ENCODE results near the gene ZDHHC1.

Gene ZDHHC1

DNA sequence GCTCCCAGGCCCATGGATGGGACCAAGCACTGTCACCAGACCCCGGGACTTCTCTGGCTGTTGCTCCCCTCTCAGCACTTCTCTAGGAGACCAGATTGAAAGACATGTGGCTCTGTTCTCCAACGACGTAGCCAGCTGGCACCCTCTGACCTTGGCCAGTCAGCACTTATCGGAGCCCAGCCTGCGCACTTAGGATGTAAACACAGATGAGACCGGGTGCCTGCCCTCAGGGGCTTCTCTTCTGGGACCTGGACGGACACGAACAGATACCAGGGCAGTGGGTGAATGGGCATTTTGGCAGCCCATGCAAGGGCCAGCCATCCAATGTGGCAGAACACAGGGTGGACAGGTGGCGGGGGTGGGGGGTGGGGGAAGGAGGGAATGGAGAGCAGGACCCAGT lies 6.6 kb downstream of the ZDHHC1 start:
- no peak for DNase-seq (ENCODE audit: low read depth in 2 of 2)

DNA sequence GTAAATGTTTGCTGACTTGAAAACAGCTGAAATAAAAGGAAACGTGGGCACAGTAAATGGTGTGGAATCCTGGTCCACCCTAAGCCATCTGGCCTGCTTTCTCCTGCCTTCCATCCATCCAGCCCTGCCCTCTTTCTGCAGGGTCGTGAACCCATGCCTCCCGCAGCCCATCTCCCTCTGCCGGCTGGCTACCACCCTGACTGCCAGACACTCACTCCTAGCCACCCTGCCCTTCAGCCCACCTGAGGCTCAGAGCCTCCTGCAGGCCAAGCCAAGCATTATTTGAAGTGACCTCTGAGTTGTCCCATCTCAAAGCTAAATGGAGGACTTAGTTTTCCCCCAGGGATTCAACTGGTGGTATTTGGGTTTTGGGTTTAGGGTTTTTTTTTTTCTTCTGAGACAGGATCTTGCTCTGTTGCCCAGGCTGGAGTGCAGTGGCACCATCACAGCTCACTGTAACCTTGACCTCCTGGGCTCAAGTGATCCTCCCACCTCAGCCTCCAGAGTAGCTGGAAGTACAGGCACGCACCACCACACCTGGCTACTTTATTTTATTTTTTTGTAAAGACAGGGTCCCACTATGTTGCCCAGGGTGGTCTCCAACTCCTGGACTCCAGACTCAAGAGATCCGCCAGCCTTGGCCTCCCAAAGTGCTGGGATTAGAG lies 8.4 kb downstream of the ZDHHC1 start:
- DNase-seq (ENCODE audit: low read depth in 2 of 2): no peak

GRCh38 chr16:67407176-67407787 lies 9.0 kb downstream of the ZDHHC1 start:
- DNase-seq (ENCODE audit: low read depth in 2 of 2): no peak

DNA sequence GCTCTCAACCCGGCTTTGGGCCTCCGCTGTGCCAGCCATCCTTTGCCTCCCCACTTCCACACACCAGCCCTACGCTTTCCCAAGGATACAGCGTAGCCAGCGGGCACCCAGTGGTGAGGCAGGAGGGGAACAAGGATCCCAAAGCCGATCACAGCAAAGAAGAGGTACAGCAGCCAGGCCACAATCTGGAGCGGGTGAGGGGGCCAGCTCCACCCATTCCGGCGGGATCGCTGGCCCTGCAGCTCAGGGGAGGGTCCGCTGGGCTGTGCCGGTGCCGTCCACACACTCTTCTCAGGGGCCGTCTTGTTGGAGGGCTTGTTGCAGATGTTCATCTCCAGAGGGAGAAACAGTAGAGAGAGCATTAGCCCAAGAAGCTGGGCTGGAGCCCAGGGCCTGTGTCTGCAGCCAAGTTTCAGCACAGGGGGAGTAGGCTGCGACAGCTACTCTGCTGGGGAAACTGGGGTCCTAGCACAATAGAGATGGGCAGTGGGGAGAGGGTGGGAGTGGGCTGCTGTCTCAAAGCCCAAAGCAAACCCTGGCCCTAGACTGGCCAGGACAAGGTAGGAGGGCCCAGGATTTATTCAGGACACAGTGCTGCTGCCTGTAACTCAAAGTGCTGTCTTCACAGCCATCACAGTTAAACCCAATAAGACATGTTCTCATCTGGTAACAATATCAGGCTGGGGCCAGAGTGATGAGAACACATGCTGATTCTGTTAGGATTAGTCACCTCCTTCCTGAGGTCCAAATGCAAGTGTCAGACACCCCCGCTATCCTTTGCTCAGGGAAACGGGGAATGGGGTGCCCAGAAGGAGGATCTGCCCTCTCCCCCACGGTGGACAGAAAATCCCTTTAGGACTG lies 9.9 kb downstream of the ZDHHC1 start:
- no peak for DNase-seq (ENCODE audit: low read depth in 2 of 2)

DNA sequence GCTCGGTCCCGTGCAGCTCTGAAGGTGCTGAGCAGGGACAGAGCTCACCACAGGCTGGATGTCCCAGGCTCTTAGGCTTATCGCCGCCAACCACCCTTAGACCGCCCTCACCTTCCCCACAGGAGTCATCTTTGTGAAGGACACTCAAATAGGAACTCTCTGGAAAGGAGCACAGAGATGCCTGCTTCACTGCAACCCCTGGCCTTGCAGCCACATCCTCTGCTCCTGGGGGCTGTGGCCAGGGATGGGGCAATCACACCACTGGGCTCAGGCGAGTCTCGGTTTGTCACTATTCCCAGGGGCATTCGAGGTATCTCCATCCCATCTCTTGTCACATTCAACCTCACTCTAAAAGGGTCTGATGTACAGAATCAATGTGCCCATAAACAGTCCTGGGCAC lies 10.9 kb downstream of the ZDHHC1 start:
- DNase-seq (ENCODE audit: low read depth in 2 of 2): no peak

DNA sequence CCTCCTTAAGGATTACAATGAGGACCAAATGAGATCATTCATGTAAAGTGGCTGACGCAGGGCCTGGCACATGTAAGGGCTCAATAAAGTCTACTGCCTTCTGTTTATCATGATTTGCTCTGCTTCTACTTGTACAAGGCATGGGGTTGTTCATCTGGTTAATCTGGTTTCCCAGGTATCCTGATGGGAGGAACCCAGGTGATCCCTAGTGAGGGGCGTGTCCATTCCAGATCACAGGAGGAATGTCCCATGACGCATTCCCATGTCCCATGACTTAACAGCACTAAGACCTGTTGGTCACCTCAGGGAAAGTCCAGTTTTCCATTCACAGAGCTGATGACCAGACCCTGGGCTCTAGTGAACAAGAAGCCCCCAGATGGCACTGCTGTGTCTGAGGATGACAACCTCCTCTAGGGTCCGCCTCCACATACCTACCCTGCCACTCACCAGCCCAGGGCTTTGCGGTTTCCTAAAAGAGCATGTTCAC lies 11.5 kb downstream of the ZDHHC1 start:
- DNase-seq (ENCODE audit: low read depth in 2 of 2): no peak

GRCh38 chr16:67403976-67404555 lies 12.2 kb downstream of the ZDHHC1 start:
- no peak for DNase-seq (ENCODE audit: low read depth in 2 of 2)

- no peak for DNase-seq (ENCODE audit: low read depth in 2 of 2)
These were observed 15.4 kb downstream of the ZDHHC1 start for GRCh38 chr16:67400901-67401300.

GRCh38 chr16:67399749-67400704 lies 16.2 kb downstream of the ZDHHC1 start:
- no peak for DNase-seq (ENCODE audit: low read depth in 2 of 2)

DNA sequence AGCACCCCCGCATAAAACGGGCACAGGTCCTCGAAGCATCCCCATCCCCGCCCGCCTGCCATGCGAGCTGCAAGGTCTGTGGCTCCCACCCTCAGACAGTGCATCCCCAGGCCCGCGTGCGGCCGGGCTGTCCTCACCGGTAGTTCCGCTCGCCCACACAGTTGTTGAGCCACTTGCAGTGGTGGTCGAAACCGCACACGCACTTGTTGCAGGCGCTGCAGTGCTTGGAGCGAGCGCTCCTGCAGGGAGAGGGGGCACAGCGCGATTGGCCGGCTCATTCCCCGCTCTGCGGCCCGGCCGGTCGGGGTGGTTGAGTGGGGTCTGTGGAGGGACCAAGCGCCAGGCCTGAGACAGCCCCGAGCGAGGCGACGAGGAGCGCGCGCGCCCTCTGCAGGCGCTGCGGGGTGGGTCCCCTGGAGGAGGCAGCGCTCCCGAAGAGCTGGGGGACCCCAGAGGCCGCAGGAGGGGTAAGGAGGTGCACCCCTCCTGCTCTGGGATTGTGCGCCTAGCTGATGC lies 17.0 kb downstream of the ZDHHC1 start:
- DNase-seq (ENCODE audit: low read depth in 2 of 2): no peak

DNA sequence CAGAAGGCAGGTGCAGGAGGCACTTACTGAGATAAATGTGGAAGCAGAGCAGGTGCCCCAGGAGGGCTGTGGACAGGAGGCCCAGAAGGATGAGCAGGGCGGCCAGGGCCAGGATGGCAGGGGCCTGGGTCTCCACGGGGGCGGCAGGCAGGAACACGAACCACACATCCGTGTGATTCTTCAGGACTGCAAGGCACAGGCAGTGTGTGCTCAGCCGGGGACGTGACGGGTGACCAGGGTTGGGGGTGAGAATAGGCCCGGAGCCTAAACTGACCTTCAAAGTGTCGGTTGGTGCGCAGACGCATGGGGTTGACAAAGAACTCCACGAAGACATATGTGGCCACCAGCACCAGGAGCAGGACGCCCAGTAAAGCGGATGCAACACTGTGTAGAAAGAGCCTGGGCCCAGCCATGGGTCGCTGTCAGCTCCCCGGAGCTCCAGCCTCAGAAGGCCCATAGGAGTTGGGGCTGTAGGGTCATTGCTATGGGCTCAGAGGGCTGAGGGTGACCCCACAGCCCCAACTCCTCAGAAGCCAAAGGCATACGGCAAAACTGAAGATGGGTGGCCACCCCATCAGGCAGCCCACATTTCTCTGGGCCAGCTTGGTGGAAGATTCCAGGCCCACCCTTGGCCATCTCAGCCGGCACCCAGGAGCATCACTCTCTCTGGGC lies 17.6 kb downstream of the ZDHHC1 start:
- DNase-seq (ENCODE audit: low read depth in 2 of 2): no peak

- no peak for DNase-seq (ENCODE audit: low read depth in 2 of 2)
These were observed 18.3 kb downstream of the ZDHHC1 start for GRCh38 chr16:67397812-67398545.

GRCh38 chr16:67397036-67397801 lies 19.1 kb downstream of the ZDHHC1 start:
- no peak for DNase-seq (ENCODE audit: low read depth in 2 of 2)

DNA sequence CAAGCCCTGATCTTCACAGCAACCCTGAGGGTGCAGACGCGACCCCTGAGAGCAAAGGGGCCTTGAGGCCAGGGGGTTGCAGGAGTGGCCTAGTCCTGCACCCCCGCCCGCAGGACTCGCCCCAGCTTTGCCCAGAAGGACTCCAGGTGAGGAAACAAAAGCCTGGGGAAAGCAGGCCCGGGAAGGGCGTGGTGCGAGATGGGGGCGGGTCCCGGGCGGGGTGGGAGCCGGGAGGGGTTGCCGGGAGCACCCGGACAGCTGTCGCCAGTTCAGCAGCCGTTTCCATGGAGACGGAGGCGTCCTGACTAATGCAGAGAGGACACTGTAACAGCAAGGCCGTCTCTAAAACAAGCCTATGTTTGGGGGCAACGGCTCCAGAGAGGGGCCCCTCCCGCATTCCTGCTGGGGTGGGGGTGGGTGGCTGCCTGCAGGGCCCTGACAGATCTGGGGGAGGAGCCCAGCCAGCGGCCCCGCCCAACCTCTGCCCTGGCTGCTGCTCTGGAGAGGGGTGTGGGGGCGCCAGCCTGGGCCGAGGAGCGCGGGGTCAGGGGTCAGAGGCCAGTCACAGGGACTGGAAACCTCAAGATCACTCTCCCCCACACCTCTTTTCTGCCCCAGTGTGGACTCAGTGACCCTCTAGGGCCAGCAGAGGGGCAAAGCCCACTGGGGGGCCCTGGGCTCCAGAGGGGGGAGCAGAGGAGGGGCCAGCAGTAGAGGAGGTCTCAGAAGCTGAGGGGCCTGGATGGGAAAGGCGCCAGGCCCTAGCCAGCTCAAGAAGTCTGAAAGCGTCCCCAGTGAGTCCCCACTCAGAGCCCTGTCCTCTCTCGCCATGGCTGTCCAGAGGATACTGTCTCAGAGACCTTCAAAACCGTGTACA lies 19.9 kb downstream of the ZDHHC1 start:
- no peak for DNase-seq (ENCODE audit: low read depth in 2 of 2)

GRCh38 chr16:67395458-67396158 lies 20.7 kb downstream of the ZDHHC1 start:
- no peak for DNase-seq (ENCODE audit: low read depth in 2 of 2)

- no peak for DNase-seq (ENCODE audit: low read depth in 2 of 2)
These were observed 21.2 kb downstream of the ZDHHC1 start for GRCh38 chr16:67395105-67395457.
